ENCODE measurements around the gene VASH1. TPM values are rescaled to one million over a fixed set of nuclear protein-coding genes. Genes with fewer than 3 reads are reported as not detected.
A peak's percentile ranks its signal among the peaks of the same experiment; 100 is the strongest.
"Not testable (repeated sequence)": the region's sequence is repeated elsewhere in the genome, so short reads cannot be mapped to it uniquely, and the experiment has no call there.

Gene VASH1
- total RNA-seq, 6 experiments from 2014 or later: 2.0 to 12.3 (median 4.6) TPM

GRCh38 chr14:76727384-76727783 is 33.9 kb upstream of the VASH1 start:
- intact Hi-C loops (cut with DNase I): no loop called here
- Histone ChIP-seq H3K27me3 (no peaks in the 10 kb centered on the region), H3K4me1 (no peaks in the 10 kb centered on the region), H3K27ac (no peak overlapping the region), H3K4me3 (no peak overlapping the region), H3K36me3 (no peaks in the 10 kb centered on the region), H3K9me3 (no peaks in the 10 kb centered on the region)
- DNase-seq: no peak
- WGBS (ENCODE audit: insufficient coverage, low coverage, low lambda C conversion rate, missing lambda C conversion rate): 47% methylated on average over 4 of the region's 4 CpGs
- ATAC-seq: peak in 2 of 4 donors; percentile 34 to 47
- TF ChIP-seq CTCF (IDR thresholded peaks at IDR 0.05) (no peak), POLR2A (IDR thresholded peaks at IDR 0.05) (no peak)

GRCh38 chr14:76727901-76728300 is 33.4 kb upstream of the VASH1 start:
- no peaks in the 10 kb centered on the region for H3K36me3 ChIP-seq
- no peak for TF ChIP-seq CTCF (IDR thresholded peaks at IDR 0.05)
- TF ChIP-seq POLR2A (IDR thresholded peaks at IDR 0.05): no peak
- H3K27ac ChIP-seq: no peak overlapping the region
- no peak overlapping the region for H3K4me3 ChIP-seq
- 38% methylated on average over 1 of the region's 1 CpG for WGBS (ENCODE audit: insufficient coverage, low coverage, low lambda C conversion rate, missing lambda C conversion rate)
- ATAC-seq (no peak), DNase-seq (no peak)
- H3K9me3 ChIP-seq: no peaks in the 10 kb centered on the region
- intact Hi-C loops (cut with DNase I): no loop called here
- H3K27me3 ChIP-seq: no peaks in the 10 kb centered on the region
- no peaks in the 10 kb centered on the region for H3K4me1 ChIP-seq

GRCh38 chr14:76729258-76729657 is 32.0 kb upstream of the VASH1 start:
- H3K36me3 ChIP-seq: no peaks in the 10 kb centered on the region
- H3K9me3 ChIP-seq: no peaks in the 10 kb centered on the region
- H3K27ac ChIP-seq: no peak overlapping the region
- H3K4me3 ChIP-seq: no peak overlapping the region
- intact Hi-C loops (cut with DNase I): no loop called here
- TF ChIP-seq POLR2A (IDR thresholded peaks at IDR 0.05) (no peak), CTCF (IDR thresholded peaks at IDR 0.05) (no peak)
- no peaks in the 10 kb centered on the region for H3K27me3 ChIP-seq
- no peak for DNase-seq
- WGBS (ENCODE audit: insufficient coverage, low coverage, low lambda C conversion rate, missing lambda C conversion rate): 36% methylated on average over 1 of the region's 2 CpGs
- no peak for ATAC-seq
- H3K4me1 ChIP-seq: no peaks in the 10 kb centered on the region

- H3K9me3 ChIP-seq: no peaks in the 10 kb centered on the region
- H3K27me3 ChIP-seq: no peaks in the 10 kb centered on the region
- no peak overlapping the region for H3K27ac ChIP-seq
- 38% methylated on average over 1 of the region's 1 CpG for WGBS (ENCODE audit: insufficient coverage, low coverage, low lambda C conversion rate, missing lambda C conversion rate)
- intact Hi-C loops (cut with DNase I): no loop called here
- DNase-seq (no peak), ATAC-seq (no peak)
- no peaks in the 10 kb centered on the region for H3K36me3 ChIP-seq
- H3K4me1 ChIP-seq: no peaks in the 10 kb centered on the region
- H3K4me3 ChIP-seq: no peak overlapping the region
- TF ChIP-seq CTCF (IDR thresholded peaks at IDR 0.05) (no peak), POLR2A (IDR thresholded peaks at IDR 0.05) (no peak)
Measured at GRCh38 chr14:76729953-76730505, 31.2 kb upstream of the VASH1 start.

GRCh38 chr14:76734501-76734900 is 26.8 kb upstream of the VASH1 start:
- H3K27ac ChIP-seq; H3K27me3 ChIP-seq; intact Hi-C loops (cut with DNase I); DNase-seq; H3K9me3 ChIP-seq; H3K4me1 ChIP-seq; ATAC-seq; H3K4me3 ChIP-seq; H3K36me3 ChIP-seq: not testable (repeated sequence)
- WGBS (ENCODE audit: insufficient coverage, low coverage, low lambda C conversion rate, missing lambda C conversion rate): 97% methylated on average over 5 of the region's 31 CpGs
